NB4 (cell line): ENCODE measurements around the gene KDF1.

Experiments
- DNase-seq: peaks from one replicate; pipeline ENCODE4 v3.0.0; 2010; ENCODE audit warnings: low read depth
- H3K4me3 ChIP-seq: one replicate; pipeline ENCODE4 v1.5.1; 2011; ENCODE audit warnings: mild to moderate bottlenecking, low read depth, low read length, moderate library complexity
- MYC ChIP-seq: IDR thresholded peaks from 2 replicates; pipeline ENCODE4 v1.6.1; 2011; ENCODE audit warnings: low read depth, low read length
- POLR2A ChIP-seq: IDR thresholded peaks from 2 replicates; pipeline ENCODE4 v1.6.1; 2011; ENCODE audit warnings: mild to moderate bottlenecking; ENCODE audit not compliant: insufficient read length; ENCODE audit errors: extremely low read depth
- TF ChIP-seq, protein P1 (sequence below): IDR thresholded peaks from one replicate; pipeline ENCODE4 v1.5.1; 2012; ENCODE audit warnings: low read depth, low read length
- TF ChIP-seq, protein P2 (sequence below): IDR thresholded peaks from 2 replicates; pipeline ENCODE4 v1.6.1; 2011; ENCODE audit warnings: low read depth, low read length

Gene KDF1

DNA sequence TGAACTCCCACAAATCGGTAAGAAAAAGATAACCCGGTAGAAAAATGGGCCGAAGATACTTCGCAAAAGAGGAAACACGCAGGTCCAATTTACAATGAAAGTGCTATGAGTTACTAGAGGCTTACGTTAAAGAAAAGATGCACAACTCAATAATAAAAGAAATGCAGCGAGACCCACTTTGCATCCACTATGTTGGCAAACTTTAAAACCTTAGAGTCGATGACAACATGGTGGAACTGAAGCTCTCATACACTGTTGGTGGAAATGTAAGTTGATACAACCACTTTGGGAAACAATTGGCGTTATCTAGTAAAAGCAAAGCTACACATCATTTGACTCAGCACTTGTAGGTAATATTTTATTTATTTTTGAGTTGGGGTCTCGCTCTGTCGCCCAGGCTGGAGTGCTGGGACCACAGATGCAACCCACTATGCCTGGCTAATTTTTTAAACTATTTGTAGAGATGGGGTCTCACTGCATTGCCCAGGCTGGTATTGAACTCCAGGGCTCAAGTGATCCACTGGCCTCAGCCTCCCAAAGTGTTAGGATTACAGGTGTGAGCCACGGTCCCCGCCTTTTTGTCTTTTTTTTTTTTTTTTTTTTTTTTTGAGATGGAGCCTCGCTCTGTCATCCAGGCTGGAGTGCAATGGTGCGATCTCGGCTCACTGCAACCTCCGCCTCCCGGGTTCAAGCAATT, 59.3 kb downstream of the KDF1 start:
- no peak for DNase-seq
- TF ChIP-seq POLR2A (no peak), MYC (no peak)
- TF ChIP-seq, protein P1, sequence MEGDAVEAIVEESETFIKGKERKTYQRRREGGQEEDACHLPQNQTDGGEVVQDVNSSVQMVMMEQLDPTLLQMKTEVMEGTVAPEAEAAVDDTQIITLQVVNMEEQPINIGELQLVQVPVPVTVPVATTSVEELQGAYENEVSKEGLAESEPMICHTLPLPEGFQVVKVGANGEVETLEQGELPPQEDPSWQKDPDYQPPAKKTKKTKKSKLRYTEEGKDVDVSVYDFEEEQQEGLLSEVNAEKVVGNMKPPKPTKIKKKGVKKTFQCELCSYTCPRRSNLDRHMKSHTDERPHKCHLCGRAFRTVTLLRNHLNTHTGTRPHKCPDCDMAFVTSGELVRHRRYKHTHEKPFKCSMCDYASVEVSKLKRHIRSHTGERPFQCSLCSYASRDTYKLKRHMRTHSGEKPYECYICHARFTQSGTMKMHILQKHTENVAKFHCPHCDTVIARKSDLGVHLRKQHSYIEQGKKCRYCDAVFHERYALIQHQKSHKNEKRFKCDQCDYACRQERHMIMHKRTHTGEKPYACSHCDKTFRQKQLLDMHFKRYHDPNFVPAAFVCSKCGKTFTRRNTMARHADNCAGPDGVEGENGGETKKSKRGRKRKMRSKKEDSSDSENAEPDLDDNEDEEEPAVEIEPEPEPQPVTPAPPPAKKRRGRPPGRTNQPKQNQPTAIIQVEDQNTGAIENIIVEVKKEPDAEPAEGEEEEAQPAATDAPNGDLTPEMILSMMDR: no peak
- TF ChIP-seq, protein P2, sequence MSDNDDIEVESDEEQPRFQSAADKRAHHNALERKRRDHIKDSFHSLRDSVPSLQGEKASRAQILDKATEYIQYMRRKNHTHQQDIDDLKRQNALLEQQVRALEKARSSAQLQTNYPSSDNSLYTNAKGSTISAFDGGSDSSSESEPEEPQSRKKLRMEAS: no peak
- H3K4me3 ChIP-seq: peak overlapping the region; percentile 80

DNA sequence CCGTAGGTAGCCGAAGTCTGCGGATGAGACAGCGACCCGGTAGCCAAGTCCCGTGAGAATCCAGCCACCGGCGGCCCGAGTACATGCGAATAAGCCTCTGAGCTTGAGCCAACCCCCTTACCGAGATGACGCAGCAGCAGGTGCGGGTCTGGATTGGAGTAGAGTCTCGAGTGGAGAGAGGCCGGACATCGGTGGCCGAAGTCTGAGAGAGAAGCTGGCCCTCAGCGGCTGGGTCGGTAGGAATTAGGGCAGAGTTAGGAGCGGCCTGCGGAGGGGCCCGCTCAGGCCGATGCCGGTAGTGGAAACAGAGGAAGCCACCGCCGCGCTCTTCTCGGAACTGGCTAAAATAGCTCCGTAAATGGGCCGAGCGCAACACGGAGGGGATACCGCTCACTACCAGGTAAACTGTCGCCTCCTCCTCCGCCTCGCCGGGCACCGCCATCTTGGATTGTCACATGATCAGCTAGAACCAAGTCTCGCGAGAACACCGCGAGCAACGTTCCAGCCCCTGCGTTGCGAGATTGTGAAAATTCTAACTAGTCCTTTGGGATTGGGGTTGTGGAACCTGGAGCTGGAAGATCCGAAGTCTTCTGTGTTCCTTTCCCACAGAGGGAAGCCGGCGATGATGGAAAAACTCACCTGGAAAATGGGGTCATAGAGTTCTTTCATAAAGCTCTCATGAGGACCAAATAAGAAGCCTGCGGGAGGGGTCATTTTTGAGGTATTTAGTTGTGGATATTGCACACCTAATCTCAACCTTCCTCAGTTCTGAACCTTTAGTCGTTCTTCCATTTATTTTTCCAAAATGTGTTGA, 60.1 kb downstream of the KDF1 start, which contains the start of gene GPATCH3:
GPATCH3 (minus strand) TSS at position 467 of the 814 bp plus-strand sequence; CDS start at position 442, 25 bp downstream.
- peak; percentile 92 for DNase-seq
- TF ChIP-seq, protein P2: peak; percentile 70
- TF ChIP-seq, protein P1: no peak
- TF ChIP-seq POLR2A: peak; percentile 75
- H3K4me3 ChIP-seq: peak within 1 kb of the TSS; percentile 80
